Cardiac muscle cell (in vitro differentiated cells and primary cell): ENCODE measurements around the gene ADAMTSL1. TPM values are rescaled to one million over a fixed set of nuclear protein-coding genes. Genes with fewer than 3 reads are reported as not detected.

ENCODE experiments used
- DNase-seq, 2 donors: peaks; one replicate each; pipeline versions ENCODE4 v3.0.0 to v3.0.0-alpha.2; 2010 to 2017; ENCODE audit warnings: low read depth in 1 of 2, low spot score in 1 of 2
- H3K27ac ChIP-seq: fragments of 200-600 bp; sonication (generic); 2 replicates; pipeline ENCODE4 v1.5.1; 2016
- H3K27me3 ChIP-seq: fragments of 200-600 bp; sonication (generic); 2 replicates; pipeline ENCODE4 v1.6.0; 2016; ENCODE audit warnings: control low read depth
- H3K36me3 ChIP-seq: fragments of 200-600 bp; sonication (generic); 2 replicates; pipeline ENCODE4 v1.5.1; 2016; ENCODE audit warnings: control low read depth
- H3K4me1 ChIP-seq: fragments of 200-600 bp; sonication (generic); 2 replicates; pipeline ENCODE4 v1.8.1; 2017; ENCODE audit warnings: low read depth, mild to moderate bottlenecking, mixed run types
- H3K4me3 ChIP-seq: fragments of 200-600 bp; sonication (generic); 2 replicates; pipeline ENCODE4 v1.5.1; 2016; ENCODE audit warnings: mild to moderate bottlenecking
- H3K9me3 ChIP-seq: fragments of 200-600 bp; sonication (generic); 2 replicates; pipeline ENCODE4 v1.5.1; 2017; ENCODE audit warnings: low read depth, mild to moderate bottlenecking, control low read depth
- polyA plus RNA-seq: library from polyadenylated mRNA; unstranded; fragments of >200 nt; fragmentation: Nextera tagmentation; extraction: Ambion mirVana; gene quantifications from 2 replicates; pipeline ENCODE4 v1.2.1, GENCODE V29; 2016
- total RNA-seq: library from RNA; depleted of rRNA; stranded (reverse); fragments of >200 nt; gene quantifications from 2 replicates; pipeline ENCODE4 v1.2.3, GENCODE V29; 2016
- TF ChIP-seq, protein P1 (sequence below): IDR thresholded peaks from 2 replicates; pipeline ENCODE4 v1.5.1; 2012; ENCODE audit warnings: low read depth, mild to moderate bottlenecking, low read length

Gene ADAMTSL1
- total and polyA plus RNA-seq, 2 experiments from 2014 or later = 12.6 to 63.0 TPM

GRCh38 chr9:18490641-18491370, 16.9 kb downstream of the ADAMTSL1 start:
- peak overlapping the region; percentile 14 for H3K27ac ChIP-seq
- no peaks in the 10 kb centered on the region for H3K9me3 ChIP-seq
- TF ChIP-seq, protein P1, sequence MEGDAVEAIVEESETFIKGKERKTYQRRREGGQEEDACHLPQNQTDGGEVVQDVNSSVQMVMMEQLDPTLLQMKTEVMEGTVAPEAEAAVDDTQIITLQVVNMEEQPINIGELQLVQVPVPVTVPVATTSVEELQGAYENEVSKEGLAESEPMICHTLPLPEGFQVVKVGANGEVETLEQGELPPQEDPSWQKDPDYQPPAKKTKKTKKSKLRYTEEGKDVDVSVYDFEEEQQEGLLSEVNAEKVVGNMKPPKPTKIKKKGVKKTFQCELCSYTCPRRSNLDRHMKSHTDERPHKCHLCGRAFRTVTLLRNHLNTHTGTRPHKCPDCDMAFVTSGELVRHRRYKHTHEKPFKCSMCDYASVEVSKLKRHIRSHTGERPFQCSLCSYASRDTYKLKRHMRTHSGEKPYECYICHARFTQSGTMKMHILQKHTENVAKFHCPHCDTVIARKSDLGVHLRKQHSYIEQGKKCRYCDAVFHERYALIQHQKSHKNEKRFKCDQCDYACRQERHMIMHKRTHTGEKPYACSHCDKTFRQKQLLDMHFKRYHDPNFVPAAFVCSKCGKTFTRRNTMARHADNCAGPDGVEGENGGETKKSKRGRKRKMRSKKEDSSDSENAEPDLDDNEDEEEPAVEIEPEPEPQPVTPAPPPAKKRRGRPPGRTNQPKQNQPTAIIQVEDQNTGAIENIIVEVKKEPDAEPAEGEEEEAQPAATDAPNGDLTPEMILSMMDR = no peak
- DNase-seq = peak in 1 of 2 donors; percentile 97
- no peaks in the 10 kb centered on the region for H3K27me3 ChIP-seq
- H3K36me3 ChIP-seq = no peaks in the 10 kb centered on the region
- H3K4me1 ChIP-seq = peaks cover 35% of the 10 kb centered on the region
- H3K4me3 ChIP-seq = no peak overlapping the region

- H3K27me3 ChIP-seq = no peaks in the 10 kb centered on the region
- H3K9me3 ChIP-seq = no peaks in the 10 kb centered on the region
- no peak overlapping the region for H3K27ac ChIP-seq
- TF ChIP-seq, protein P1 = no peak
- peaks cover 35% of the 10 kb centered on the region for H3K4me1 ChIP-seq
- peak in 1 of 2 donors; percentile 51 for DNase-seq
- H3K36me3 ChIP-seq = no peaks in the 10 kb centered on the region
- H3K4me3 ChIP-seq = no peak overlapping the region
These were observed 18.7 kb downstream of the ADAMTSL1 start for GRCh38 chr9:18492612-18493011.

DNA sequence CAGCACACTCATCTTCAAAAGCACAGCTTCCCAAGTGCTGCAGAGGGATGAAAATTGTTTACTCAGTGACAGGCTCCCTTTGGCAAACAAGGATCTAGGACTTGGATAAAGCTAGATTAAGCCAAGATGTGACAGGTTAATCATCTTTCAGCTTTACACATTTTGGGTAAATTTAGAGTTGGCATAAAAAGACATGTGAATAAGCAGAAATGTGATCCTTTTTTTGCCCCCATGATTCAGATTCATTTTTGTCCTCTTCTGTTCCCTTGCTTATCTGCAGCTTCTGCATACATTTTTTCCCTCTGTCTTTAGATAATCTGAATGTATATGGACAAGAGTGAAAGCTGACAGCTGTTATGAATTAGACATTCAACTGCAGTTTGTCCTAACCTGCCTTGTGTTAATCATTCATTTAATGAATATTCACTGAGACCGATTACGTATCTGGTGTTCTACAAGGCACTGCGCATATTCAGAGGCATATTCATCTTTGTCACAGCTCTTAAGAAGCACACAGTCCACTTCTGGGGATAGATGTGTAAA, 19.6 kb downstream of the ADAMTSL1 start:
- DNase-seq = no peak
- Histone ChIP-seq H3K4me1 (peaks cover 36% of the 10 kb centered on the region), H3K27me3 (no peaks in the 10 kb centered on the region), H3K27ac (no peak overlapping the region), H3K36me3 (no peaks in the 10 kb centered on the region), H3K9me3 (no peaks in the 10 kb centered on the region), H3K4me3 (no peak overlapping the region)
- TF ChIP-seq, protein P1 = no peak

GRCh38 chr9:18495065-18495464, 21.1 kb downstream of the ADAMTSL1 start:
- DNase-seq = no peak
- Histone ChIP-seq H3K36me3 (no peaks in the 10 kb centered on the region), H3K9me3 (no peaks in the 10 kb centered on the region), H3K27ac (no peak overlapping the region), H3K4me3 (no peak overlapping the region), H3K4me1 (peaks cover 51% of the 10 kb centered on the region), H3K27me3 (no peaks in the 10 kb centered on the region)
- TF ChIP-seq, protein P1 = no peak

GRCh38 chr9:18496256-18497000, 22.5 kb downstream of the ADAMTSL1 start:
- no peaks in the 10 kb centered on the region for H3K9me3 ChIP-seq
- no peaks in the 10 kb centered on the region for H3K36me3 ChIP-seq
- peaks cover 48% of the 10 kb centered on the region for H3K4me1 ChIP-seq
- no peak overlapping the region for H3K4me3 ChIP-seq
- H3K27ac ChIP-seq = no peak overlapping the region
- H3K27me3 ChIP-seq = no peaks in the 10 kb centered on the region
- TF ChIP-seq, protein P1 = no peak
- DNase-seq = no peak
